GM10266 (cell line): ENCODE data around the gene FCER2.

Experiments
- DNase-seq: peaks from one replicate; pipeline ENCODE4 v3.0.0; 2012; ENCODE audit errors: extremely low spot score
- CTCF ChIP-seq: IDR thresholded peaks from 2 replicates; pipeline ENCODE4 v1.5.1; 2012; ENCODE audit warnings: mild to moderate bottlenecking, low read depth; ENCODE audit not compliant: control insufficient read depth, insufficient read depth; ENCODE audit errors: missing control alignments

The FCER2 gene

GRCh38 chr19:7640803-7641202 is 61.1 kb downstream of the FCER2 start:
- TF ChIP-seq CTCF: no peak
- DNase-seq: no peak

- no peak for DNase-seq
- no peak for TF ChIP-seq CTCF
These were observed 62.0 kb downstream of the FCER2 start for GRCh38 chr19:7639863-7640348.

GRCh38 chr19:7638802-7639465 is 63.0 kb downstream of the FCER2 start:
- TF ChIP-seq CTCF: no peak
- no peak for DNase-seq
